ENCODE results near the gene HOXB6.
A peak's percentile ranks its signal among the peaks of the same experiment; 100 is the strongest.

HOXB6 gene

GRCh38 chr17:48551596-48552465 lies 53.0 kb downstream of the HOXB6 start:
- DNase-seq, result no peak

GRCh38 chr17:48551214-48551555 lies 53.6 kb downstream of the HOXB6 start:
- DNase-seq, result no peak

GRCh38 chr17:48550502-48551213 lies 54.1 kb downstream of the HOXB6 start:
- DNase-seq, result peak; percentile 38

GRCh38 chr17:48549914-48550501 lies 54.8 kb downstream of the HOXB6 start:
- no peak for DNase-seq

GRCh38 chr17:48549281-48549630 lies 55.5 kb downstream of the HOXB6 start:
- no peak for DNase-seq

- DNase-seq, result no peak
These were observed 56.1 kb downstream of the HOXB6 start for GRCh38 chr17:48548523-48549280.

- peak; percentile 68 for DNase-seq
These were observed 56.8 kb downstream of the HOXB6 start for GRCh38 chr17:48547808-48548522.

- peak; percentile 36 for DNase-seq
These were observed 57.6 kb downstream of the HOXB6 start for GRCh38 chr17:48546924-48547807.

GRCh38 chr17:48546137-48546923 lies 58.5 kb downstream of the HOXB6 start:
- DNase-seq, result no peak

All from NCI-H1105 (cell line).